HEK293T (cell line): ENCODE measurements around the gene SHROOM4.

ENCODE experiments used
- ARNT ChIP-seq: fragments of 450-650 bp; IDR thresholded peaks from 2 replicates; pipeline ENCODE4 v1.6.1; 2017; ENCODE audit warnings: mild to moderate bottlenecking
- BHLHE40 ChIP-seq: fragments of 450-650 bp; IDR thresholded peaks from 2 replicates; pipeline ENCODE4 v1.6.1; 2016; ENCODE audit warnings: mild to moderate bottlenecking, moderate library complexity, borderline replicate concordance
- CTBP1 ChIP-seq: fragments of 450-650 bp; IDR thresholded peaks from 2 replicates; pipeline ENCODE4 v1.6.1; 2016; ENCODE audit warnings: borderline replicate concordance
- ELF4 ChIP-seq: fragments of 450-650 bp; IDR thresholded peaks from 2 replicates; pipeline ENCODE4 v1.6.1; 2017; ENCODE audit warnings: antibody characterized with exemption
- FOXA1 ChIP-seq: fragments of 450-650 bp; IDR thresholded peaks from 2 replicates; pipeline ENCODE4 v1.6.1; 2016; ENCODE audit warnings: mild to moderate bottlenecking
- FOXM1 ChIP-seq: fragments of 450-650 bp; IDR thresholded peaks from 2 replicates; pipeline ENCODE4 v1.6.1; 2017; ENCODE audit warnings: mild to moderate bottlenecking, borderline replicate concordance
- LEF1 ChIP-seq: fragments of 450-650 bp; IDR thresholded peaks from 2 replicates; pipeline ENCODE4 v1.6.1; 2017; ENCODE audit warnings: mild to moderate bottlenecking, borderline replicate concordance
- SP1 ChIP-seq: fragments of 450-650 bp; IDR thresholded peaks from 2 replicates; pipeline ENCODE4 v1.6.1; 2017
- SUZ12 ChIP-seq: fragments of 450-650 bp; IDR thresholded peaks from 2 replicates; pipeline ENCODE4 v1.6.1; 2016; ENCODE audit warnings: mild to moderate bottlenecking
- TARDBP ChIP-seq: fragments of 450-650 bp; IDR thresholded peaks from 2 replicates; pipeline ENCODE4 v1.6.1; 2016
- ZNF384 ChIP-seq: fragments of 450-650 bp; IDR thresholded peaks from 2 replicates; pipeline ENCODE4 v1.6.1; 2016
- TF ChIP-seq, protein P1 (sequence below): fragments of 450-650 bp; IDR thresholded peaks from 2 replicates; pipeline ENCODE4 v1.6.1; 2016

DNA sequence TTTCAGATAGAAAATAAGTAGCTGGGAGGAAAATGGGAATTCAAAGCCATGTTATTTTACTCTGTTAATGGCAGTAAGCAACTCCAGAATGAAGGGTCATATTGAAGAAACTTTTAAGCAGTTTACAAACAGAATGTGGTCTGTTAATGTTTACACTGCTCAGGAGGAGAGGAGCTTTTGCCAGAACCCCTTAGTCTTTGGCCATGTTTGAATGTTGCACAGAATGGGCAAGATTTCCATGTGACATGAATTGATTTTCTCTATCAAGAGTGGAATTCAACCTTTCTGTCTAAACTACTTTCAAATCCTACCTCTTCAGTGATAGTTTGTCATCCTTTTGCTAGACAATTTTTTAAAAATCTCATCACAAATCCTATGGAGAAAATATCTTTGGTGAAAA lies 227.6 kb downstream of the SHROOM4 start:
- no peak for TF ChIP-seq FOXM1
- TF ChIP-seq LEF1: no peak
- no peak for TF ChIP-seq ARNT
- TF ChIP-seq SP1: no peak
- TF ChIP-seq CTBP1: no peak
- no peak for TF ChIP-seq ELF4
- no peak for TF ChIP-seq FOXA1
- no peak for TF ChIP-seq ZNF384
- no peak for TF ChIP-seq TARDBP
- TF ChIP-seq SUZ12: no peak
- TF ChIP-seq BHLHE40: no peak
- TF ChIP-seq, protein P1, sequence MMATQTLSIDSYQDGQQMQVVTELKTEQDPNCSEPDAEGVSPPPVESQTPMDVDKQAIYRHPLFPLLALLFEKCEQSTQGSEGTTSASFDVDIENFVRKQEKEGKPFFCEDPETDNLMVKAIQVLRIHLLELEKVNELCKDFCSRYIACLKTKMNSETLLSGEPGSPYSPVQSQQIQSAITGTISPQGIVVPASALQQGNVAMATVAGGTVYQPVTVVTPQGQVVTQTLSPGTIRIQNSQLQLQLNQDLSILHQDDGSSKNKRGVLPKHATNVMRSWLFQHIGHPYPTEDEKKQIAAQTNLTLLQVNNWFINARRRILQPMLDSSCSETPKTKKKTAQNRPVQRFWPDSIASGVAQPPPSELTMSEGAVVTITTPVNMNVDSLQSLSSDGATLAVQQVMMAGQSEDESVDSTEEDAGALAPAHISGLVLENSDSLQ: no peak
